Breast epithelium (tissue), 3 donors: Measurements from ENCODE around the gene CTSS.

Experiments used
- CTCF ChIP-seq, 3 donors: fragments of 450-650 bp; IDR thresholded peaks; one replicate each; pipeline ENCODE4 v1.5.1; 2016 to 2017; ENCODE audit warnings: antibody characterized with exemption in 3 of 3, mild to moderate bottlenecking in 3 of 3, moderate library complexity in 3 of 3
- POLR2A ChIP-seq: fragments of 450-650 bp; IDR thresholded peaks from one replicate; pipeline ENCODE4 v1.6.1; 2016; ENCODE audit warnings: antibody characterized with exemption, mild to moderate bottlenecking, moderate library complexity
- POLR2AphosphoS5 ChIP-seq, 3 donors: sonication (generic); formaldehyde crosslinking; IDR thresholded peaks; one replicate each; pipeline ENCODE4 v1.6.1; 2017; ENCODE audit warnings: antibody characterized with exemption in 3 of 3

DNA sequence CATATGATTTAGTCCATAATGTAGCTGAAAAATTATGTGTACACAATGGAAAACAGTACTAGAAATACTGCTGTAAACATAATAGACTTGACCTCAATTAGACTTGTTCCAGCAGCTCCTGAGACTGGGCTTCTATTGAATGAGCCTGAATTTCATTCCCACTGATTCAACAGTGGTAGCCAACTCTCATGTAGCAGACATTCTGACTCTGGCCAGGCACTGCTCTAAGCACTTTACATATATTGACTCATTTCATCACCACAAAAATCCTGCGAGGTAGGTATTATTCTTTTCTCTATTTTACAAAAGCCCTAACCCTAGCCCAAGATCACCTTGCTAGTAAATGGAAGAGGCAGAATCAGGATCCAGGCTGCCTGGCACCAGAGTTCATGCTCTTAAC lies 12.8 kb upstream of the CTSS start:
- TF ChIP-seq POLR2A (no peak), POLR2AphosphoS5 (IDR thresholded peaks at IDR 0.05) (no peak), CTCF (IDR thresholded peaks at IDR 0.05) (no peak)
